GM03348 (cell line): ENCODE measurements around the gene CFTR.
"Not testable (repeated sequence)": the region's sequence is repeated elsewhere in the genome, so short reads cannot be mapped to it uniquely, and the experiment has no call there.

Experiments
- DNase-seq: peaks from one replicate; pipeline ENCODE4 v3.0.0; 2012; ENCODE audit warnings: low spot score

Gene CFTR

GRCh38 chr7:117479225-117480054 is at the start of gene CFTR:
Gene CFTR (plus strand): TSS chr7:117480025. CDS start chr7:117480095, 70 bp downstream.
- peak; percentile 9 for DNase-seq

GRCh38 chr7:117435475-117436043 is 44.3 kb upstream of the CFTR start:
- DNase-seq, result no peak

- no peak for DNase-seq
Measured at GRCh38 chr7:117444646-117445045, 35.2 kb upstream of the CFTR start.

- DNase-seq, result no peak
Measured at GRCh38 chr7:117445206-117445605, 34.6 kb upstream of the CFTR start.

- DNase-seq, result no peak
Measured at GRCh38 chr7:117446220-117446815, 33.5 kb upstream of the CFTR start.

- no peak for DNase-seq
Measured at GRCh38 chr7:117448655-117449054, 31.2 kb upstream of the CFTR start.

- DNase-seq, result peak; percentile 45
Measured at GRCh38 chr7:117458977-117459583, 20.7 kb upstream of the CFTR start.

GRCh38 chr7:117459735-117460134 is 20.1 kb upstream of the CFTR start:
- no peak for DNase-seq

GRCh38 chr7:117460815-117461214 is 19.0 kb upstream of the CFTR start:
- DNase-seq, result not testable (repeated sequence)

GRCh38 chr7:117468174-117468573 is 11.7 kb upstream of the CFTR start:
- DNase-seq, result no peak

GRCh38 chr7:117470777-117471176 is 9.0 kb upstream of the CFTR start:
- DNase-seq, result no peak

- DNase-seq, result no peak
Measured at GRCh38 chr7:117472335-117472734, 7.5 kb upstream of the CFTR start.

GRCh38 chr7:117476557-117477215 is 3.1 kb upstream of the CFTR start:
- no peak for DNase-seq

- DNase-seq, result no peak
Measured at GRCh38 chr7:117478836-117479224, 995 bp upstream of the CFTR start.

- DNase-seq, result no peak
Measured at GRCh38 chr7:117480055-117480362, 184 bp downstream of the CFTR start.

GRCh38 chr7:117480978-117481377 is 1.2 kb downstream of the CFTR start:
- DNase-seq, result no peak

- no peak for DNase-seq
Measured at GRCh38 chr7:117485118-117485620, 5.3 kb downstream of the CFTR start.

- no peak for DNase-seq
Measured at GRCh38 chr7:117489016-117489415, 9.2 kb downstream of the CFTR start.

GRCh38 chr7:117489430-117489829 is 9.6 kb downstream of the CFTR start:
- no peak for DNase-seq

- DNase-seq, result no peak
Measured at GRCh38 chr7:117489911-117490310, 10.1 kb downstream of the CFTR start.

GRCh38 chr7:117492649-117493048 is 12.8 kb downstream of the CFTR start:
- no peak for DNase-seq

GRCh38 chr7:117493460-117493859 is 13.6 kb downstream of the CFTR start:
- no peak for DNase-seq
